NCI-H1694 treated with DMSO at 0.1 percent for 48 hours (cell line): ENCODE results near the gene LNX1.

Experiments
- DNase-seq: peaks from one replicate; lab custom pipeline; 2025; lab: John Stamatoyannopoulos, UW

LNX1 gene

DNA sequence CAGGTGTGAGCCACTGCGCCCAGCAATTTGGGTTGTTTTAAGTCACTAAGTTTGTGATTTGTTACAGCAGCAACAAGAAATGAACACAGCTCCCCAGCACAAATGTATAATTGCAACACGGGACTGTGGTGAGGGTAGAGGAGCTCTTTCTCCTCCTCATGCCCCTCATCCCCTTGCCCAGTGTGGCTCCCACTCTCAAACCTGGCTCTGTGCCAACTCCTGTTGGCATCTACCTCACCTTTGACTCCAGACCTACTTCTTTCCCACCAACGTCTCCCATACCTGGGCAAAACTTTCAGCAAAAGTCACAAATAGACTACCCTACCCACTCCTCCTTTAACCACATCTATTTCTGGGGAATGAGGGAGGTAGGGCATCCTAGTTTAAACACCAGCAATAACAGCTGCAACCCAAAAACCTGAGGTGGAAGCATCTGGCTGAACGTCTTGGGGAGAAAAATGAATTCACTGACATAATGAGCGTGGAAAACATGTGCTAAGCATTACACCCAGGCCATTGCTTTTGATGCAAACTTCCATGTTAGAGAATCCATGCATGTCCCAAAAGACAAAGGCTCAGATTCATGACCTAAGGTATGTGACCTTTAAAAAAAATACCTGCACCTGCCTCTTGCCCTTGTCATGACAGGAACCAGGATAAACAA lies 19.2 kb downstream of the LNX1 start:
- no peak for DNase-seq

DNA sequence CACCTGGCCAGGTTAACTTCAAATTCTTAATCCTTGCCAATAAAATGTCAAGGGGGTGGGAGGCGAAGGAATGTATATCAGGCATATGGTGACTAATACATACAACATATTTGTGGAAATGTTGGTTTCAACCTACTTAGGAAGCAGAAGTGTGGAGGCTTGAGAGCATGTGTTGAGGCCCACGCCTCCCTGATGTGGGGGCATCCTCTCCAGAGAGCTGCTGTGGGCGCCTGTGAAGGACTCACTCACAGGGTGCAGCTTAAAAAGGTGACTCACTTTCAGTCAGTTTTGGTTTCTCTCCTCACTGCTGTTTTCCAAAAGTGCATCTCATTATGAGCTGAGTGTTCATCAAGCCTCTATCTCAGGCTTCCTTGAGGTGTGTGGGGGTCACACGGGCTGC lies 27.5 kb downstream of the LNX1 start:
- DNase-seq, result no peak

DNA sequence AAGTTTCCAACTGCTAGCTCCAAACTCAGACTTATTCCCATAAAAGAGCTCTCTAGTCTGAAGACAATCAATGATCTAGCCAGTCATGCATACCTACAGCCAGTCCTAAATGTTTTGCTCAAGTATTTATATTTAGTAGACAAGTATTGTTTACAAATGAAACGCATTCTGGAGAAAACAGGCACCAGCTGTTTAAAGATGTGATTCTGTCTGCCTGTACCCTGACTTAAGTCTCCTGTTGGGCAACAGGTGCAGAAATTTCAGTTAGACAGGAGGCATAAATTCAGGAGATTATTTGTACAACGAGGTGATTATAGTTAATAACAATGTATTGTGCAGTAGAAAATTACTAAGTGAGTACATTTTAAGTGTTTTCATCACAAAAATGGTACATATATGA lies 28.9 kb downstream of the LNX1 start:
- no peak for DNase-seq

DNA sequence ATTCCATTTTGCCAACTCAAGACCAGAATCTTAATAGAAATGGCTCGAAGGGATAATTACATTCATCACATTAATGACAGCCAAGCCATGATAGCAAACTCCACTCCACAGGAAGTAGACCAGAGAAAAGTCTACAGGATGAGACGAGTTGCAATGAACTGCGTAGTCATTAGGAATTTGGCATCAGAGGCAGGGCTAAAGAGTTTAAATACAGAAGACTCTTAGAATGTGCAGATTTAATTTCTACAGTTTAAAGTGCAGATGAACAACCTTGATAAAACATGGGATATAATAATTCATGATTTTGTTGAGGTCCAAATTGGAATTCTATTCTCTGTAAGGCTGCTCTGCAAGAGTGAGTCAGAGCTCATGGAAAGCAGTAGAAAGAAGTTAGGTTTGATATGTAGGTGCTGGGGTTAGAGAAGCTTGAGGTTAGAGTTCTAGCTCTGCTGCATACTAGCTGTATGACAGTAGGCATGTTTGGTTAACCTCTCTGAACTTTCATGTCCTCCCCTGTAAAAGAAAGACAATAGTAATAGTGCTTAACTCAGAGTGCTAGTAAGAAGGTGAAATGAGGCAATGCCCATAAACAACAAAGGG lies 32.2 kb downstream of the LNX1 start:
- DNase-seq, result no peak

DNA sequence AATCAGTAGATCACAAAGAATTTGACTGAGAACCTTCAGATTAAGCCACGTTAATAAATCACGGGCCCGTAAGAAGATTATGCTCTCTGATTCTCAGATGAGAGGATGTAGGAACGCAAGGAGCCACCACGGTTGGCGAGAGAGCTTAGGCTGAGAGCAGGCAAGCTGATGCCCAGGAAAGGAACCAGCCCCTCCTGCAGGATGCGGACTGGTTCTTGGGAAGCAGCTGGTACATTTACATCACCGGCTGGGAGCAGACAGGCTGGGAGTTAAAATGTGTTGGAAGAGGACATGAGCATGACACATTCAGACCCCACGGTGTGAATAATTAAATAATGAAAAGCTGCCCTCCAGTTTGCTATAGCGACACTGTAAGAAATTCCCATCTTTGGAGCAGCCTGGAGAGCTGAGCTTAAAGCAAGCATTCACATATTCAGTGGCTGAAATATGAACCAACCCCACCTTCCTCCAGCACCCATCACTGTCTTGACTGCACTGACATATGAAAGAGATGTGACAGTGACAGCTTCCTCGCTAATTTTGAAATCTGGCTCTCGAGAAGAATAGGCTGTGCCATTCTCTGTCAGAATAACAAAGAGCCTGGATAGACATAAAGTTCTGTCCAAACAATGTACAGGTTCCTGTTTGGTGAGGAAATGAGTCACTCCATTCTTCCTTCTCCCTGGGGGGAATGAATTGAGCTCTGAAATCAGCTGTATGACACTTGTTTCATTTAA lies 33.1 kb downstream of the LNX1 start:
- no peak for DNase-seq

DNA sequence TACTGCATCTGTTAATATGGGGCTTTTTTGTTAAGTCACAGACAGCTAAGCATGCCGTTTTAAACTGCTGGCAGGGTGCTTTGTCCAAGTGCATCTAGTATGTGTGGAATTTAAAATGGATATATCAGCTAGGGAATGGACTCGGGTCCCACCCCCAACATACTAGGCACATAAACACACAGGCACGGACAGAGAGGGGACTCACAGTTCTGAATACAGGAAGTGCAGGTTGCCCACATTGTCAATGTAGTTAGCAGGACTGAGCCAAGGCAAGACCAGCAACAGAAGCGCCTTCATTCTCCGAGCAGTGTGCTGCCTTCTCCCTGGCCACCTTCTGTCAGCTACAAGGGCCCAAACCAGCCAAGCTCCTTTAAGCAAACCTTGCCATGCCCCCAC lies 33.6 kb downstream of the LNX1 start:
- no peak for DNase-seq

DNA sequence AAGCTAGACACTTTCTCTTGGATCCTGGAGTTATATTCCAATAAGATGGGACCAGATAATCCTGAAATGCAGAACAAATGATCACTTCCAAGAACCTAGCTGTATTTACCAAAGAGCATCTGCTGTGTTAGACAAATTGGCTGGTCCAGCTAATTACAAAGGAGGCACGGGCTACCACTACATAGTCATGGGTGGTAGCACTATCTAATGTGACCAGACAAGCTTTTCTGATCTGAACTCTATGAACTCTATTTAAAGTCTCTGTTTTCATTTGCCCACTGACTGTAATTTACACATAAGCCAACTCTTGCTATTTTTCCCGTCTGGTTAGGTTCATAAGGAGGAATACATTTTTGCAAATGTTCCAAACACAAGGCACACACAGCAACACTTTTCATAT lies 34.6 kb downstream of the LNX1 start:
- DNase-seq, result no peak

DNA sequence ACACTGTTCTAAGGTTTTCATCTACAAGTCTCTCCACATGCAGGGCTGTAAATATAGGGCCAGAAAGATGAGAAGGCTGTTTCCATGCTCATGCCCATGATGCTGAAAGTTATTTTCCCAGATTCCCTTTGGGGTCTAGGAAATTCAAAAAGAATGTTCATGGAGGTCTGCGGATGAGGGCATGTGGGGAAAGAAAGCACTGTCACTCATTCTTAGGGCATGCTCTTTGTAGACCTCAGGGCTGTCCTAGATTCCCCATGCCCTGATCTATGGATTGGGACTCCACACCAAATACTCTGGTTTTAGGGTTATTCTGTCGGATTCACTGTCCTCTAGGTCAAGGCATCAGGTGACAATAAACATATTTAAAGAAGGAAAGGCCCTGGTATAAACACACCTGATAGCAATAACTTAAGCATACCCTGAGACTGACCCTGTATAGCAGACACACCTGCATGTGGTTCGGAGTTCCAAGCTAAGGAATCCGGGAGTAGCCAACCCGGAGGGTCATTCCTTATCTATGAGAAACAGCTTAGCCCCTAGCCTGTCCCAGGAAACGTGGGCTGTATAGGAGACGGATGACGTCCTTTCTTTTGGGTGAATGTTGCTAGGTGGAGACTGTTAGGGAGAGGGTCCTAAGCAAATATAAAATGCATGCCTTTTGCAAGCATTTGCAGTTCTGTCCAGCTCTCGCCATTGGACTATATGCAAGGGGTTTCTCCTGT lies 37.6 kb downstream of the LNX1 start:
- no peak for DNase-seq

DNA sequence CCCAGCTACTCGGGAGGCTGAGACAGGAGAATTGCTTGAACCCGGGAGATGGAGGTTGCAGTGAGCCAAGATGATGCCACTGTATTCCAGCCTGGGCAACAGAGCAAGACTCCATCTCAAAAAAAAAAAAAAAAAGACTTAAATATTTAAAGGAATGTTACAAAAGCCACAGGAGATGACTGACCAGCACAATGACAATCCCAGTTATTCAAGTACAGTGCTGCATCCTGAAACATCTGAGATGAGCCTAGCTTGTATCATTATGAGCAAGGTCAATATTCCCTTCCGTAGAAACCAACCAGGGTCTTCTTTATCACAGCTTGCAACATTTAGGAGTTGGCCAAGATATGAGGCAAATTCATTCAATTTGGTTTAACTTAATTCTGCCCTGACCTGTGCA lies 38.6 kb downstream of the LNX1 start:
- no peak for DNase-seq

DNA sequence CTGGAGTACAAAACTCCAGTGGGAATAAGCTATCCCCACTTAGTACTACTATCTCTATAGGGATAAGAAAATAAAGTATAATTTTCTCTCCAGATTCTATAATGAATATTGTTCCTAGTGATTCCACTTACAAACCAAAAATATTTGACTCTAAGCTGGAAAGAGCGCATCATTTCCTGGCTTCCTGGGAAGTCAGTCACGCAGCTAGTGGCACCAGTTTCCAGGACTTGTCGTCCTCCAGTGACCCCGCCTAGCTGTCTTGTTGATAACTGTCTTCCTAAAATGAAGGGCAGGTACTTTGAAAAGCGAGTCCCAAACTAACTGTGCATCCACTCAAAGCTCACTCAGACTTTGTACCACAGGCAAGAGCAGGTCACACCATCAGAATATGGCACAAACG lies 39.3 kb downstream of the LNX1 start:
- no peak for DNase-seq

DNA sequence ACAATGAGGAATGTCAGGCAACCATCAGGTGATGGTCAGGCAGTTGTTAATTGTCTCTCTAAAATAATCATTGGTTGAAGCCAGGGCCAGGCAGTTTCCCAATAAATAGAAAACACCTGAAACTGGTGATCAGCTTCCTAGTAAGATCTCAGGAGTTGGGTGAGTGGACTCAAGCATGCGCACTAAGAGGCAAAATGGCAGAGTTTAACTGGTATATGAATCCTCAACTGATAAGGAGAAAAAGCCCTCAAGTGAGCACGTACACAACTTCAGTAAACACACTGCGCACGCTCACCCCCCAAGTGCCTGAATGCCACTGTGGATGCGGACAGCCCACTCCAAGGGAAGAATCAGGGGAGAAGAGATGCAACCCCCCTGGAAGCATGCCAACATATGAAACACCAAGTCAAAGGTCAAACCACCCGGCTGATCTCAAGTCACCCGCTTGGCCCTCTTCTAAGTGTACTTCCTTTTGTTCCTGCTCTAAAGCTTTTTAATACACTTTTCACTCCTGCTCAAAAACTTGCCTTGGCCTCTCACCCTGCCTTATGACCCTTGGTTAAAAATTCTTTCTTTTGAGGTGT lies 39.9 kb downstream of the LNX1 start:
- DNase-seq, result no peak

DNA sequence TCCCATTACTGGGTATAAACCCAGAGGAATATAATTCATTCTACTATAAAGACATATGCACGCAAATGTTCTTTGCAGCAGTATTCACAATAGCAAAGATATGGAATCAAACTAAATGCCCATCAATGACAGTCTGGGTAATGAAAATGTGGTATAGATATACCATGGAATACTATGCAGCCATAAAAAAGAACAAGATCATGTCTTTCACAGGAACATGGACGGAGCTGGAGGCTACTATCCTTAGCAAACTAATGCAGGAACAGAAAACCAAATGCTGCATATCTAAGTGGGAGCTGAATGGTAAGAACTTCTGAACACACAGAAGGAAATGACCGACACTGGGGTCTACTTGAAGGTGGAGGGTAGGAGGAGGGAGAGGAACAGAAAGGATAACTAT lies 42.6 kb downstream of the LNX1 start:
- no peak for DNase-seq

DNA sequence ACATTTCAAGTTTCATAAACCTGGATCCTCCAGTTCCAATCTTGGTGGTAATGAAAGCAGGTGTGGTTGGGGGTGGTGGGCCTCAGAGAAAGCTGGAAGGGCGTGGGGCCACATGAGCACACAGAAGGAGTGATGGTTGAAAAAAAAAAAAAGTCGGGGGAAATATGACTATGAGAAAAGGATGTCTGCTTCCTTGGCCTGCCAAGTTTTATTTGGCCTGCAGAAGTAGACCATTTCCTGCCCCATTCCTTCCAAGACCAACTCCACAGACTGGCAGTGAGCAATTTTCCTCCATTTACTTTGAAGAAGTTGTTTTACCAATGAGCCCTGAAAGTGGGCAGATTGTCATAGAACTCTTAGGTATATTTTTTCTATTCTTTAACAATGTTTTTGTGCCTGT lies 43.3 kb downstream of the LNX1 start:
- no peak for DNase-seq

DNA sequence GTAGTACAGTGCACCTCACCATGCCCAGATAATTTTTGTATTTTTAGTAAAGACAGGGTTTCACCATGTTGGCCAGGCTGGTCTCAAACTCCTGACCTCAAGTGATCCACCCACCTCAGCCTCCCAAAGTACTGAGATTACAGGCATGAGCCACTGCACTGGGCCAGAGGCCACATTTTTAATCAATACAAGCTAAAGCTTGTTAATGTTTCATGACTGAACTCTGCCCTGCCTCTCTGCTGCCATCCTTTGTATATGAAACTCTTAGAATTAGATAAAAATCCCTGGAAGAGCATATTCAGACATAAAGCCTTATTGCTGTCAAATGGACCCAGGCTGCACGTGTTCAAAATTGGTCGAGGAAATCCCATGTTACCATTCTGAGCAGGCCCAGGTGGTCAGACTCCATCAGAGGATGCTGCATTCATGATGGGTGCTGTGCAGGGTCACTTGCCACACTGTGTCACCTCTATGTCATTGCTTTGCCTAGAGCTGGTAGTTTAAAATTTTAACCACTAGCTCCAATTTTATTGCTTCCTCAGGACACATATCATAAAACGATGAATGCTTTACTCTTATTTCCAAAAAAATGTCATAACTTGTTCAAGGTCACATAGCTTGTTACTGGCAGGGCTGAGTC lies 45.2 kb downstream of the LNX1 start:
- no peak for DNase-seq

DNA sequence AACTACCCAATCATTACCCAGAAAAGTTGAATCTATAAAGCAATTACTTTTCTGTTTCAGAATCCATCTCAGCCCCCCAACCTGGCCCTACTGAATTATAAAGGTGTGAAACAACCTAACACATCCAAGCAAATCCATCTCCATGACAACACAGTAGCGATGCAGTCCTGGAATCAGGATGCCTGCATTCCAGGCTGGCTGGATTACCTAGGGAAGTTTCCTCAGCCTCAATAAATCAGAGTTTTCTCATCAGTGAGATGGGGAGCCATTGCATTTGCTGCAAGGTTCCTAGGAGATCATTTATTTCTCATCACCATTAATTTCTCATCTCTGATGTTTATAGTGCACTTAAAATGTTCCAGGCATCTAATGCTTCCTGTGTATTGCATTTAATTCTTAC lies 46.0 kb downstream of the LNX1 start:
- DNase-seq, result no peak

DNA sequence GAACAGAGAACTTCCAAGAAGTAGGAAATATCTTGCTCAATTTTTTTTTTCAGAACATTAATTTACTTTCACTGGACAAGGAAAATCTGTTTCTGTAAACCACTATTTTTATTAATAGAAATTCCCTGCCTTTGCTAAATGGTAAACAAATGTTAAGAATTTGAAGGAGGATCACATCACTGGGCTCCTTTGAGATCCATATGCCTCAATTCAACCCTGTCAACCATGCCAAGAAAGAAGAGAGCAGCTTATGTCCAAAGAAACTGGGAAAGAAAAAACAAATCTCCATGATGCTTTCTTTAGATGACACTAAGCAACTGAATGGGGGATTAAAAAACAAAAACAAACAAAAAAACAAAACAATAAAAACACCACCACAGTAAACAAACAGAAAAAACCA lies 47.7 kb downstream of the LNX1 start:
- no peak for DNase-seq

DNA sequence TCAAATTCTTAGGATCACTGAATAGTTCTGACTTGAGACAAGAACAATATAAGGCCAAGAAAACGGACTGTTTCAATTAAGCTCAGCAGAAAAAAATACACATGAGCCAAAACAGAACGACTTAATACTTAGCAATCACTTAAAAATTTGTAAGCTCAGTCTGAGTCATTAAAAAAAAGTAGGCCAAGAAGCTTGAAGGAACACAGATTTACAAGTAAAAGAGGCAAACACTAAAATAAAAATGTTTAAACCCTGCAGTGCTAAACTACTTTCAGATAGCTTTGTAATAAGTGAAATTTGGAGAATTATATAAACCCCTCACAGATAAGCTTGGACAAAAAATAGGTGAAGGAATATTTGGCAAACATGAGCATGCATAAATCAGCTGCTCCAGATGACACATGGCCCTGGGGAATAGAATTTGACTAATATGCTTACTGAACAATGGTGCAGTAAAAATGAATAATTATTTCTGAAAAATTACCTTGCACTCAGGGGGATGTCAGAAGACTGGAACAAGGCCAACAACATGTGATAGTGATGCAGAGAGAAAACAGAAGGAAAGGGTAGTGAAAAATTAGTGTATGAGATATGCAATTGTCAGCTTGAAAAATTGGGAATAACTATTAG lies 49.6 kb downstream of the LNX1 start:
- DNase-seq, result peak; percentile 57

DNA sequence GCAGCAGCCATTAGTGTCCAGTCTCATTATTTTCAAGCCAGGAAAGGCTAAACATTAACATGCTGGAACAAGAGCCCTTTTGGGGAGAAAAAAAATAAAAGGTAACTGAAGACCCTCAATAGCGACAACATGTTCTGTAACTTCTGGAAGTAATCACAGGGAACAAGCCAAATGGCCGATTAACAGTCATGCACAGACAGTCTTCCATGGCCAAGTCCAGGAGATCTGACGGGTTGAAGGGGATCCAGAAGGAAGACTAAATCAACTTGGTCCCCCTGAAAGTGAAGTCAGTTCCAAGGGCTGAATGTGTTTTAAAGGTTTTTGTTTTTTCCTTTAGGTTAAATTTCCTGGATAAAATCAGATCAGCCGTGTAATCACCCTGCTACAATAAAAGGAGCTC lies 52.5 kb downstream of the LNX1 start:
- DNase-seq, result no peak

DNA sequence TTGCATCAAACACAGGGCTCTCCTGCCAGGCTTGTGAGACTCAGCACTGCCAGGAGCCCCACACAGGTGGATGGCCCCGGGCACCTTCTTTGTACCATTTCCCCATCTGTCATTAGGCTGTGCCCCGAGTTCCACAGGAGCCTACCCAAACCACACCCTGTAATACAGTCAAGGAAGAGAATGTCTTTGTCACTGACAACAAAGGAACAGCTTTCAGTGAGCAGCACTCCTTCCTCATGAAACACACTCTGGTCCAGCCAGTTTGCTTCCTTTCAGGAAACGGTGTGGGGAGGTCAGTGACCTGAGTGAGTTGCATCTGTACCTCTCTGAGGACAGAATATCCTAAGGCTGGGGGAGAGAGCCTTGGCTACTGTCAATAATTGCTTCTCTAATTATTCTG lies 53.7 kb downstream of the LNX1 start:
- DNase-seq, result no peak

DNA sequence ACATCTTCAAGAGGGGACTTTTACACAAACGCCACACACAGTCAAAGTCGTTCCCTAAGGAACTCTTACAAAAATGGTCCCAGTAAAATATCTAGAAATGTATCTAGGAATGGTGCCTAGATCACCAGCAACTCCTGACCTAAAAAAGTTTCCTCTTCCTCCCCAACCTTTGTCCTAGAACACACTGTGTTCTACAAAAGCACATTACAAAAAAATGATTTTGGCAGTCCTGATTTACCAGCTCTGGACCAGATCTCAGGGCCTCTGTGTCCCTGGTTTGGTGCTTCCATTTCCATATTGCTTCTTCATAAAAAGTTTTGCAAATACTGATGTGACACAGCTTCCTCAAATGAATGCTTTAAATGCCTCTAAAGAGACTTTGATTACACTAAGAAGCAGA lies 55.0 kb downstream of the LNX1 start:
- DNase-seq, result no peak

DNA sequence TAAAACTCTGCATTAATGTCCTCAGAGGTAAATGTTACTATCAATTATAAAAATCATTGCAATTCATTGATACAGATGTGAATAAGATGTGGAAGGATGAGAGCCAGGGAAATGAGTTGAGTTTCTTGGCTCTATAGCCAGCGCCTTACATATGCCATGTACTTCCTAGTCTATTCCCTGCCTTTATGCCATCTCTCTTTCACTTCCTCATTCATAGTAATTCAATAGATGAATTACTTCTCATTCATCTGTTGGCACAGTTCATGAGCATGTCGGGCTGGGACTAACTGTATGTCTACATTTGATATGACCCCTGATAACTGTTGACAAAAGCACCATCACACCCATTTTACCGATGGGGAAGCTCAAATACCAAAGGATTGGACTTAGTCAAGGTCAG lies 55.7 kb downstream of the LNX1 start:
- DNase-seq, result no peak

DNA sequence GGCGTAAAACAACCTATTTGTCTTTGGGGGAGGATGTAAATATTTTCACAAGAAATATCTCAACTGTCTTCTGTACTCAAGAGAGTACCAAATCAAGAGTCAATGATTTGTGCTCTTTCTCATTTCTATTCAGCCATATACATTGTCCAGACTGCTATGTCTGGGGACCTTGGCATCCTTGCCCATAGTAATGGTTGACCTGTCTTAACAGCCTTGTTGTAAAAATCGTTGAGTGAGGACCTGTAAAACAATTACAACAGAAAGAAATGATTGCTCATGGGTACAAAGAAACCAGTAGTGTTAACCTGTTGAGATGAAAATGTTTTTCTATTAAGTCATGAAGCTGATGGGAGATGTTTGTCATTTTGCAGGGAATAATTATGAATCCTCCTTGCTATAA lies 56.6 kb downstream of the LNX1 start:
- DNase-seq, result no peak
